MCF 10A (cell line): ENCODE measurements around the gene TREML1. TPM values are rescaled to one million over a fixed set of nuclear protein-coding genes. Genes with fewer than 3 reads are reported as not detected.

Experiments used
- BruUV-seq: library from RNA; stranded (reverse); fragments of 400-500 nt; replicated peaks from 2 replicates; lab custom pipeline; 2021; lab: Mats Ljungman, UMichigan
- CTCF ChIA-PET: fragments of 300-600 bp; sonication (Branson Sonifier 250); formaldehyde crosslinking; extraction: SDS; loops from one replicate; lab custom pipeline; 2021; ENCODE audit warnings: antibody characterized with exemption, inconsistent platforms; lab: Yijun Ruan, JAX
- POLR2A ChIA-PET: fragments of 300-600, 350-650 bp; sonication (Branson Sonifier 250); formaldehyde crosslinking; extraction: SDS; loops from one replicate; lab custom pipeline; 2020; ENCODE audit warnings: antibody characterized with exemption, inconsistent platforms; lab: Yijun Ruan, JAX
- DNase-seq: peaks from one replicate; pipeline ENCODE4 v3.0.0-alpha.2; 2018; ENCODE audit not compliant: unreplicated experiment
- H3K27ac Mint-ChIP-seq: one replicate; pipeline ENCODE4 v1.8.0; 2022; ENCODE audit warnings: mild to moderate bottlenecking, low read depth, mixed read lengths; ENCODE audit not compliant: unreplicated experiment
- H3K27me3 Mint-ChIP-seq: one replicate; pipeline ENCODE4 v1.8.0; 2022; ENCODE audit warnings: mixed read lengths; ENCODE audit not compliant: insufficient read depth, unreplicated experiment
- H3K36me3 Mint-ChIP-seq: one replicate; pipeline ENCODE4 v1.8.0; 2022; ENCODE audit warnings: mild to moderate bottlenecking, moderate library complexity, mixed read lengths; ENCODE audit not compliant: insufficient read depth, unreplicated experiment
- H3K4me1 Mint-ChIP-seq: one replicate; pipeline ENCODE4 v1.8.0; 2022; ENCODE audit warnings: mixed read lengths; ENCODE audit not compliant: insufficient read depth, unreplicated experiment
- H3K4me3 Mint-ChIP-seq: one replicate; pipeline ENCODE4 v1.8.0; 2022; ENCODE audit warnings: mild to moderate bottlenecking, moderate library complexity, mixed read lengths; ENCODE audit not compliant: unreplicated experiment
- H3K9me3 Mint-ChIP-seq: one replicate; pipeline ENCODE4 v1.8.0; 2022; ENCODE audit warnings: mixed read lengths; ENCODE audit not compliant: unreplicated experiment
- CTCF ChIP-seq: fragments of 200-600 bp; IDR thresholded peaks from one replicate; pipeline ENCODE4 v1.8.0; 2022; ENCODE audit warnings: antibody characterized with exemption, mild to moderate bottlenecking; ENCODE audit not compliant: unreplicated experiment
- intact Hi-C: fragments of 100-400 bp; cut with micrococcal nuclease; formaldehyde crosslinking; loops from 2 replicates; pipeline ENCODE4 v1.14.1; 2022
- total RNA-seq: library from RNA; stranded (reverse); gene quantifications from 2 replicates; pipeline ENCODE4 v1.2.3, GENCODE V29; 2022

Gene TREML1
- total RNA-seq, 1 experiment from 2014 or later, result not detected

- no peak for DNase-seq
- H3K9me3 Mint-ChIP-seq, result no peaks in the 10 kb centered on the region
- CTCF ChIA-PET, result no interaction called here
- no peak overlapping the region for H3K4me3 Mint-ChIP-seq
- POLR2A ChIA-PET, result no interaction called here
- no peak for TF ChIP-seq CTCF
- intact Hi-C loops, result no loop called here
- no peaks in the 10 kb centered on the region for H3K27me3 Mint-ChIP-seq
- H3K4me1 Mint-ChIP-seq, result no peaks in the 10 kb centered on the region
- BruUV-seq, result no TSS peak
- no peak overlapping the region for H3K27ac Mint-ChIP-seq
- H3K36me3 Mint-ChIP-seq, result peaks cover 7% of the 10 kb centered on the region
These were observed 3.5 kb downstream of the TREML1 start for GRCh38 chr6:41150671-41151070.

- TF ChIP-seq CTCF, result no peak
- H3K4me1 Mint-ChIP-seq, result no peaks in the 10 kb centered on the region
- no peak overlapping the region for H3K4me3 Mint-ChIP-seq
- no TSS peak for BruUV-seq
- no peaks in the 10 kb centered on the region for H3K27me3 Mint-ChIP-seq
- no peak overlapping the region for H3K27ac Mint-ChIP-seq
- CTCF ChIA-PET, result interaction anchor here (0.8 kb wide), 1 partner anchor 56 kb away, joined by 3 read pairs; no protein-coding TSS in a partner anchor
- DNase-seq, result no peak
- POLR2A ChIA-PET, result no interaction called here
- intact Hi-C loops, result no loop called here
- H3K36me3 Mint-ChIP-seq, result peaks cover 13% of the 10 kb centered on the region
- no peaks in the 10 kb centered on the region for H3K9me3 Mint-ChIP-seq
These were observed 6.2 kb downstream of the TREML1 start for GRCh38 chr6:41147917-41148316.

DNA sequence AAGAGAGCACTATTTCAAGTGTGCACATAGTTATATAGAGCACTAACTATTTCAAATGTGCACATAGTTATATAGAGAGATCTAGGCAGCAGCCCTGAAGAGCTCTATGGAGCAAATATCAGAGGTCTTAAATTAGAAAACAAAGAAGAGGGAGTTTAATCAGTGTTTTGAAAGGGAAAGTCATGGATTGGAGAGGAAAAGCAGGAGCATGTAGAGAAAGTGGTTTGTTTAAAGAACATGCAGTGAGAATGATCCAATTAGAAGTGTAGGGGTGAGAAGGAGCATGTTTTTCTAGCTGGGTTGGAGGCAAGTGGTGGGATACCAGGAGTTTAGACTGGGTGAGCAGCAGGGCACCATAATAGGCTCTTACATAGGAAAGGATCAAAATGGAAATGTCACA lies 17.2 kb downstream of the TREML1 start:
- no peaks in the 10 kb centered on the region for H3K9me3 Mint-ChIP-seq
- no peak overlapping the region for H3K27ac Mint-ChIP-seq
- no peak overlapping the region for H3K4me3 Mint-ChIP-seq
- H3K4me1 Mint-ChIP-seq, result no peaks in the 10 kb centered on the region
- no peak for TF ChIP-seq CTCF
- ChIA-PET POLR2A (no interaction called here), CTCF (interaction anchor here (0.7 to 1.2 kb wide), 2 partner anchors 17 to 94 kb away, joined by 3 to 4 read pairs; no protein-coding TSS in a partner anchor)
- H3K27me3 Mint-ChIP-seq, result no peaks in the 10 kb centered on the region
- no TSS peak for BruUV-seq
- intact Hi-C loops, result no loop called here
- DNase-seq, result no peak
- peaks cover 8% of the 10 kb centered on the region for H3K36me3 Mint-ChIP-seq

GRCh38 chr6:41135062-41135832 lies 18.9 kb downstream of the TREML1 start:
- DNase-seq, result no peak
- BruUV-seq, result no TSS peak
- H3K27me3 Mint-ChIP-seq, result no peaks in the 10 kb centered on the region
- H3K27ac Mint-ChIP-seq, result no peak overlapping the region
- no peak overlapping the region for H3K4me3 Mint-ChIP-seq
- no peaks in the 10 kb centered on the region for H3K4me1 Mint-ChIP-seq
- CTCF ChIA-PET, result interaction anchor here (0.6 to 1.3 kb wide), 4 partner anchors 10 to 964 kb away, joined by 3 read pairs; no protein-coding TSS in a partner anchor
- intact Hi-C loops, result no loop called here
- no peaks in the 10 kb centered on the region for H3K9me3 Mint-ChIP-seq
- no peak for TF ChIP-seq CTCF
- peaks cover 4% of the 10 kb centered on the region for H3K36me3 Mint-ChIP-seq
- POLR2A ChIA-PET, result no interaction called here
